ENCODE measurements around the gene PSEN1. TPM values are rescaled to one million over a fixed set of nuclear protein-coding genes. Genes with fewer than 3 reads are reported as not detected.

Gene PSEN1
- total and polyA plus RNA-seq, 2 donors (not counting 3 experiments of a cell fraction or from before 2014, with no cell fraction given): 16.5 to 36.8 TPM

DNA sequence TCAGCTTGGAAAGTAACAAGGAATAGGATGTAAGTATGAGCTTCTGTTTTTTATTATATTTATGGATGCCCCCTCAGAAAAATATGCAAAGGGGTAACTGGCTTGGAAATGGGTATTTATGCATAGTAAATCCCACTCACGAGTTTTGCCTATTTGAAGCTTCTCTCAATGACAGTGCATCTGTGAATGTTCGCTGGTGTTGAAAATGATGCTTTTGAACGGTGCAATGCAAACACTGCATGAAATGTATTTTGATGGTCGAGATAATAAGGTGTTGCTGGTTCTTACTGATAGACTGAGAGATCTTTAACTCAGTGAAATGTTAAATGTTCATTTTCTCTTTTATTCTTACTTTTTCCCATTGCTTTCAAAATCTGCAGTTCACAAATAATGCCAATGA lies 36.0 kb upstream of the PSEN1 start:
- Histone ChIP-seq H3K9me3 (replicated peaks; ENCODE audit: control insufficient read depth, insufficient read depth, low read length) (no peaks in the 10 kb centered on the region), H3K79me2 (ENCODE audit: control insufficient read depth, insufficient read depth, low read length) (peaks cover 18% of the 10 kb centered on the region), H3K4me1 (ENCODE audit: control insufficient read depth, extremely low read depth, insufficient read depth, low read length) (no peaks in the 10 kb centered on the region), H3K9me1 (replicated peaks; ENCODE audit: control insufficient read depth, extremely low read depth, insufficient read depth, low read length) (no peaks in the 10 kb centered on the region), H3K4me2 (ENCODE audit: insufficient read depth, low read length) (no peak overlapping the region), H3K27me3 (ENCODE audit: control insufficient read depth in 2 of 2, insufficient read depth in 2 of 2, low read length in 2 of 2) (no peaks in the 10 kb centered on the region), H3K4me3 (replicated peaks in 1 of 3; ENCODE audit: insufficient read depth in 1 of 3, low read depth in 1 of 3, low read length in 3 of 3) (no peak overlapping the region), H3K36me3 (ENCODE audit: control insufficient read depth in 2 of 2, extremely low read depth in 1 of 2, insufficient read depth in 2 of 2, low read length in 2 of 2) (peaks cover 13 to 24% of the 10 kb centered on the region in 2 experiments), H3K27ac (ENCODE audit: insufficient read depth, low read depth, low read length) (no peak overlapping the region), H3K9ac (replicated peaks; ENCODE audit: extremely low read depth, insufficient read depth, low read length) (no peak overlapping the region), H2AFZ (ENCODE audit: low read depth, low read length) (no peak overlapping the region), H4K20me1 (replicated peaks; ENCODE audit: control insufficient read depth, extremely low read depth, insufficient read depth, low read length) (no peaks in the 10 kb centered on the region)
- no peak for DNase-seq (ENCODE audit: low read depth, low spot score)
- BruUV-seq (replicated peaks): no TSS peak
- TF ChIP-seq CTCF (IDR thresholded peaks at IDR 0.05; ENCODE audit: extremely low read depth in 1 of 2, insufficient read depth in 1 of 2, low read depth in 1 of 2, low read length in 2 of 2) (no peak), JUN (IDR thresholded peaks at IDR 0.05; ENCODE audit: borderline replicate concordance, insufficient read depth, insufficient read length, low read depth) (no peak), EZH2 (IDR thresholded peaks at IDR 0.05; ENCODE audit: borderline replicate concordance, low read depth, low read length, severe bottlenecking) (no peak), POLR2A (IDR thresholded peaks at IDR 0.05; ENCODE audit: low read depth, low read length) (no peak), FOS (IDR thresholded peaks at IDR 0.05; ENCODE audit: borderline replicate concordance, insufficient read depth, low read length) (no peak), GATA2 (IDR thresholded peaks at IDR 0.05; ENCODE audit: insufficient read depth, insufficient read length, low read depth, low read length) (no peak), POLR2AphosphoS5 (IDR thresholded peaks at IDR 0.05; ENCODE audit: insufficient read depth, low read depth, low read length) (no peak), MAX (IDR thresholded peaks at IDR 0.05; ENCODE audit: insufficient read depth, insufficient read length) (no peak), MYC (IDR thresholded peaks at IDR 0.05; ENCODE audit: low read depth, low read length) (no peak)
- ChIA-PET POLR2A (no interaction called here), CTCF (interaction anchor here (0.5 kb wide), 1 partner anchor 32 kb away, joined by 3 read pairs; no protein-coding TSS in a partner anchor)
- dilution Hi-C loops (cut with MboI; ENCODE audit: extremely low pct_ligation_motif_present, low sequenced_read_pairs) (no loop called here), intact Hi-C loops (cut with micrococcal nuclease) (no loop called here)
- no peak for FAIRE-seq

Measured in endothelial cell of umbilical vein (primary cell).